HEK293 (cell line): ENCODE results near the gene MYORG.

Source experiments
- GLI2 ChIP-seq: fragments of 450-650 bp; formaldehyde crosslinking; IDR thresholded peaks from 2 replicates; pipeline ENCODE4; 2017; ENCODE audit warnings: missing biosample characterization, missing genetic modification characterization, low read depth, borderline replicate concordance
- ZNF549 ChIP-seq: fragments of 450-650 bp; IDR thresholded peaks from 2 replicates; pipeline ENCODE4 v1.5.1; 2018; ENCODE audit warnings: missing biosample characterization, missing genetic modification characterization, mild to moderate bottlenecking, inconsistent platforms, moderate library complexity
- ZNF701 ChIP-seq: fragments of 450-650 bp; formaldehyde crosslinking; IDR thresholded peaks from 2 replicates; pipeline ENCODE4 v1.5.1; 2016; ENCODE audit warnings: missing biosample characterization, missing genetic modification characterization
- TF ChIP-seq, protein P1 (sequence below): fragments of 450-650 bp; formaldehyde crosslinking; IDR thresholded peaks from 2 replicates; pipeline ENCODE4 v1.5.1; 2016; ENCODE audit warnings: missing biosample characterization, missing genetic modification characterization
- TF ChIP-seq, protein P2 (sequence below): fragments of 450-650 bp; formaldehyde crosslinking; IDR thresholded peaks from 2 replicates; pipeline ENCODE4 v1.5.1; 2016; ENCODE audit warnings: missing biosample characterization, missing genetic modification characterization

DNA sequence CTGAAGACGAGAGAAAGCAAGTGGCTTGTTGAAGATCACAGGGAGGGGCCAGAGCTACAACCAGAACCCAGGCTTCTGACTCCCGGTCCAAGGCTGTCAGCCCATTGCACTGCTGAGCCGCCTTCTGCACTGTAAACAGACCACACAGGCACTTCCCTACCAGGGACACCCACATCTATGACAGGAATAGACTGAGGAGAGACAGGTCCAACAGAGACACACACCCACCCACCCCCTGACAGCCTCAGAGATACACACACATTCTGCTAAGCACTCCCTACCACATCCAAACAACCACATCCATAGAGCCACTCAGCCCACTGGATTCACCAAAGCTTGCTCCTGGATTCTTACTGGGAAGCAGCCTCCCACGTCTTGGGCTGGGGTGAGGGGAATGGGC is 23.0 kb upstream of the MYORG start:
- TF ChIP-seq, protein P1, sequence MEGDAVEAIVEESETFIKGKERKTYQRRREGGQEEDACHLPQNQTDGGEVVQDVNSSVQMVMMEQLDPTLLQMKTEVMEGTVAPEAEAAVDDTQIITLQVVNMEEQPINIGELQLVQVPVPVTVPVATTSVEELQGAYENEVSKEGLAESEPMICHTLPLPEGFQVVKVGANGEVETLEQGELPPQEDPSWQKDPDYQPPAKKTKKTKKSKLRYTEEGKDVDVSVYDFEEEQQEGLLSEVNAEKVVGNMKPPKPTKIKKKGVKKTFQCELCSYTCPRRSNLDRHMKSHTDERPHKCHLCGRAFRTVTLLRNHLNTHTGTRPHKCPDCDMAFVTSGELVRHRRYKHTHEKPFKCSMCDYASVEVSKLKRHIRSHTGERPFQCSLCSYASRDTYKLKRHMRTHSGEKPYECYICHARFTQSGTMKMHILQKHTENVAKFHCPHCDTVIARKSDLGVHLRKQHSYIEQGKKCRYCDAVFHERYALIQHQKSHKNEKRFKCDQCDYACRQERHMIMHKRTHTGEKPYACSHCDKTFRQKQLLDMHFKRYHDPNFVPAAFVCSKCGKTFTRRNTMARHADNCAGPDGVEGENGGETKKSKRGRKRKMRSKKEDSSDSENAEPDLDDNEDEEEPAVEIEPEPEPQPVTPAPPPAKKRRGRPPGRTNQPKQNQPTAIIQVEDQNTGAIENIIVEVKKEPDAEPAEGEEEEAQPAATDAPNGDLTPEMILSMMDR (tag by site-specific recombination) = no peak
- TF ChIP-seq ZNF549 (no peak), ZNF701 (tag by site-specific recombination) (no peak), GLI2 (tag by site-specific recombination) (no peak)
- TF ChIP-seq, protein P2, sequence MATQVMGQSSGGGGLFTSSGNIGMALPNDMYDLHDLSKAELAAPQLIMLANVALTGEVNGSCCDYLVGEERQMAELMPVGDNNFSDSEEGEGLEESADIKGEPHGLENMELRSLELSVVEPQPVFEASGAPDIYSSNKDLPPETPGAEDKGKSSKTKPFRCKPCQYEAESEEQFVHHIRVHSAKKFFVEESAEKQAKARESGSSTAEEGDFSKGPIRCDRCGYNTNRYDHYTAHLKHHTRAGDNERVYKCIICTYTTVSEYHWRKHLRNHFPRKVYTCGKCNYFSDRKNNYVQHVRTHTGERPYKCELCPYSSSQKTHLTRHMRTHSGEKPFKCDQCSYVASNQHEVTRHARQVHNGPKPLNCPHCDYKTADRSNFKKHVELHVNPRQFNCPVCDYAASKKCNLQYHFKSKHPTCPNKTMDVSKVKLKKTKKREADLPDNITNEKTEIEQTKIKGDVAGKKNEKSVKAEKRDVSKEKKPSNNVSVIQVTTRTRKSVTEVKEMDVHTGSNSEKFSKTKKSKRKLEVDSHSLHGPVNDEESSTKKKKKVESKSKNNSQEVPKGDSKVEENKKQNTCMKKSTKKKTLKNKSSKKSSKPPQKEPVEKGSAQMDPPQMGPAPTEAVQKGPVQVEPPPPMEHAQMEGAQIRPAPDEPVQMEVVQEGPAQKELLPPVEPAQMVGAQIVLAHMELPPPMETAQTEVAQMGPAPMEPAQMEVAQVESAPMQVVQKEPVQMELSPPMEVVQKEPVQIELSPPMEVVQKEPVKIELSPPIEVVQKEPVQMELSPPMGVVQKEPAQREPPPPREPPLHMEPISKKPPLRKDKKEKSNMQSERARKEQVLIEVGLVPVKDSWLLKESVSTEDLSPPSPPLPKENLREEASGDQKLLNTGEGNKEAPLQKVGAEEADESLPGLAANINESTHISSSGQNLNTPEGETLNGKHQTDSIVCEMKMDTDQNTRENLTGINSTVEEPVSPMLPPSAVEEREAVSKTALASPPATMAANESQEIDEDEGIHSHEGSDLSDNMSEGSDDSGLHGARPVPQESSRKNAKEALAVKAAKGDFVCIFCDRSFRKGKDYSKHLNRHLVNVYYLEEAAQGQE (tag by site-specific recombination) = no peak
